Esophagus muscularis mucosa (tissue), 4 donors: ENCODE results near the gene SCLT1.
A peak's percentile ranks its signal among the peaks of the same experiment; 100 is the strongest.

Experiments used
- EP300 ChIP-seq: sonication (generic); formaldehyde crosslinking; IDR thresholded peaks from one replicate; pipeline ENCODE4 v1.6.1; 2017; ENCODE audit warnings: antibody characterized with exemption
- POLR2A ChIP-seq: fragments of 450-650 bp; IDR thresholded peaks from one replicate; pipeline ENCODE4 v1.6.1; 2017; ENCODE audit warnings: antibody characterized with exemption, moderate library complexity, mild to moderate bottlenecking, low read depth
- POLR2AphosphoS5 ChIP-seq, 2 donors: sonication (generic); formaldehyde crosslinking; IDR thresholded peaks; one replicate each; pipeline ENCODE4 v1.6.1; 2017; ENCODE audit warnings: antibody characterized with exemption in 2 of 2
- TF ChIP-seq, protein P1 (sequence below), 3 experiments: fragments of 200-600 bp in 2 of 3; fragments of 450-650 bp in 1 of 3; sonication (generic) in 2 of 3; IDR thresholded peaks; one replicate each; pipeline ENCODE4 v1.5.1; 2017 to 2019; ENCODE audit warnings: antibody characterized with exemption in 3 of 3, mild to moderate bottlenecking in 2 of 3, moderate library complexity in 1 of 3

DNA sequence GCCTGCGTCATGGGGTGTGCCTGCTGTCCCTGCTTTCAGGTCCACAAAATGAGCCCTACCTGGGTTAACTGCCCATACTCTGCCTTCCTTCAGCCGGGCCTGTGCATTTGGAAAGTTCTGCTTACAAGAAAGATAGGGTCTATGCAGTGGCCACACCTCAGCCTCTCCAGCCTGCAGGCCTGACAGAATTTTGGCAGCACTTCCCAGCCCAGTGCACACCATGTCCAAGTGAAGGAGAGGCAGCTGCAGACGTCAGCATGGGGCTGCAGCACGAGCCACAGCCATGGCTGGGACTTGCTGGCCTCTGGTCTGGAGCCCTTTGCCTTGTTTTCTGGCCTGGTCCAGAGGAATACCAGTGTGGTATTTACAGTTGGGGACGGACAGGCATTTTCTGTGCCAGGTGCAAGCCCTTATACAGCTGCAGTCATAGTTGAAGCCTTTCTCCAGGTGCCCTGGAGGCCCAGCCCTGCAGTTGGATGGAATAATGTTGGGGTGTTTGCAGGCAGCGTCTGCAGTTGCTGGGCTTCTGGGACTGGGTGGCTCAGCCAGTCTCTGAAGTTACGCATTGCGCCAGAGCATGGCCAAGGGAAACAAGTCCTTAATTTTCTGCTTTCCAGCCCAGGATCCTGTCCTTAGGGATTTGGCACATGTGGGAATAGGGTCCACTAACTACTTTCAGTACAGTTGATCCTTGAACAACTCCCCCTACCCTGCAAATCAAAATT lies 257.7 kb downstream of the SCLT1 start:
- TF ChIP-seq, protein P1, sequence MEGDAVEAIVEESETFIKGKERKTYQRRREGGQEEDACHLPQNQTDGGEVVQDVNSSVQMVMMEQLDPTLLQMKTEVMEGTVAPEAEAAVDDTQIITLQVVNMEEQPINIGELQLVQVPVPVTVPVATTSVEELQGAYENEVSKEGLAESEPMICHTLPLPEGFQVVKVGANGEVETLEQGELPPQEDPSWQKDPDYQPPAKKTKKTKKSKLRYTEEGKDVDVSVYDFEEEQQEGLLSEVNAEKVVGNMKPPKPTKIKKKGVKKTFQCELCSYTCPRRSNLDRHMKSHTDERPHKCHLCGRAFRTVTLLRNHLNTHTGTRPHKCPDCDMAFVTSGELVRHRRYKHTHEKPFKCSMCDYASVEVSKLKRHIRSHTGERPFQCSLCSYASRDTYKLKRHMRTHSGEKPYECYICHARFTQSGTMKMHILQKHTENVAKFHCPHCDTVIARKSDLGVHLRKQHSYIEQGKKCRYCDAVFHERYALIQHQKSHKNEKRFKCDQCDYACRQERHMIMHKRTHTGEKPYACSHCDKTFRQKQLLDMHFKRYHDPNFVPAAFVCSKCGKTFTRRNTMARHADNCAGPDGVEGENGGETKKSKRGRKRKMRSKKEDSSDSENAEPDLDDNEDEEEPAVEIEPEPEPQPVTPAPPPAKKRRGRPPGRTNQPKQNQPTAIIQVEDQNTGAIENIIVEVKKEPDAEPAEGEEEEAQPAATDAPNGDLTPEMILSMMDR (IDR thresholded peaks at IDR 0.05) = no peak
- TF ChIP-seq POLR2A = no peak
- peak; percentile 40 to 86 for TF ChIP-seq POLR2AphosphoS5 (IDR thresholded peaks at IDR 0.05)
- TF ChIP-seq EP300 = no peak
